Left ventricle myocardium inferior (tissue), 1 donor: ENCODE results near the gene NR1H4. TPM values are rescaled to one million over a fixed set of nuclear protein-coding genes. Genes with fewer than 3 reads are reported as not detected.

ENCODE experiments used
- DNase-seq: peaks from one replicate; pipeline ENCODE4 v3.0.0-alpha.2; 2020
- H3K27ac ChIP-seq: fragments of 200-600 bp; replicated peaks from 2 replicates; pipeline ENCODE4 v1.8.0; 2021
- H3K27me3 ChIP-seq: fragments of 200-600 bp; 2 replicates; pipeline ENCODE4 v1.8.0; 2021; ENCODE audit warnings: low read depth
- H3K36me3 ChIP-seq: fragments of 200-600 bp; 2 replicates; pipeline ENCODE4 v1.8.0; 2021
- H3K4me1 ChIP-seq: fragments of 200-600 bp; 2 replicates; pipeline ENCODE4 v1.8.0; 2021
- H3K4me3 ChIP-seq: fragments of 200-600 bp; 2 replicates; pipeline ENCODE4 v1.8.0; 2021; ENCODE audit warnings: mild to moderate bottlenecking, moderate library complexity
- H3K9me3 ChIP-seq: fragments of 200-600 bp; replicated peaks from 2 replicates; pipeline ENCODE4 v1.8.0; 2021
- intact Hi-C: fragments of 100-400 bp; cut with micrococcal nuclease; formaldehyde crosslinking; loops from one replicate; pipeline ENCODE4 v1.11.0; 2022
- total RNA-seq: library from RNA; stranded (reverse); fragmentation: NEBNext Ultra II Directional; extraction: Animal tissue kit (Norgen Biotek cat#: 25700); gene quantifications from one replicate; pipeline ENCODE4 v1.2.1, GENCODE V29; 2021
- TF ChIP-seq, protein P1 (sequence below): fragments of 200-600 bp; IDR thresholded peaks from 2 replicates; pipeline ENCODE4 v1.8.0; 2021; ENCODE audit warnings: antibody characterized with exemption, mild to moderate bottlenecking, borderline replicate concordance
- donor health status: DM: no; HTN: yes; CAD: no; lungs with severe emphysema.

The NR1H4 gene
- total RNA-seq, 1 donor from 2014 or later, result not detected

DNA sequence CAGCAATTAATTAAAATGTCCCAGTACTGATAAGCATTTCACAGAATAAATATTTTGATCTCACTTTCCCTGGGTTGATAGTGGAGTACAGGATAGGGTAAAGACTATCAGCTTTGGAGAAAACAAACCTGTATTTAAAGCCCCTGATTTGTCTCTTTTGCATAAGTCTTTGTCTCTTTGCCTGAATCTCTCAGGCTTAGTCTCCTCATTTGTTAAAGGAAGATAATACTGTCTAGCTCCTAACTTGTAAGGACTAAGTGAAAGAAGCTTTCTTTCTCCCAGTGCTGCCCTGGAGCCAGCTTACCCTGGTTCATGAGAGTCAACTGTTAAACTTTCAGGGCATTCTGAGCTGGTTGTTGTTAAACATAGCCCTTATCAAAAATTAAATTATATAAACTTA is 5.5 kb upstream of the NR1H4 start:
- H3K27ac ChIP-seq, result no peak overlapping the region
- intact Hi-C loops, result no loop called here
- TF ChIP-seq, protein P1, sequence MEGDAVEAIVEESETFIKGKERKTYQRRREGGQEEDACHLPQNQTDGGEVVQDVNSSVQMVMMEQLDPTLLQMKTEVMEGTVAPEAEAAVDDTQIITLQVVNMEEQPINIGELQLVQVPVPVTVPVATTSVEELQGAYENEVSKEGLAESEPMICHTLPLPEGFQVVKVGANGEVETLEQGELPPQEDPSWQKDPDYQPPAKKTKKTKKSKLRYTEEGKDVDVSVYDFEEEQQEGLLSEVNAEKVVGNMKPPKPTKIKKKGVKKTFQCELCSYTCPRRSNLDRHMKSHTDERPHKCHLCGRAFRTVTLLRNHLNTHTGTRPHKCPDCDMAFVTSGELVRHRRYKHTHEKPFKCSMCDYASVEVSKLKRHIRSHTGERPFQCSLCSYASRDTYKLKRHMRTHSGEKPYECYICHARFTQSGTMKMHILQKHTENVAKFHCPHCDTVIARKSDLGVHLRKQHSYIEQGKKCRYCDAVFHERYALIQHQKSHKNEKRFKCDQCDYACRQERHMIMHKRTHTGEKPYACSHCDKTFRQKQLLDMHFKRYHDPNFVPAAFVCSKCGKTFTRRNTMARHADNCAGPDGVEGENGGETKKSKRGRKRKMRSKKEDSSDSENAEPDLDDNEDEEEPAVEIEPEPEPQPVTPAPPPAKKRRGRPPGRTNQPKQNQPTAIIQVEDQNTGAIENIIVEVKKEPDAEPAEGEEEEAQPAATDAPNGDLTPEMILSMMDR, result no peak
- H3K4me1 ChIP-seq, result no peaks in the 10 kb centered on the region
- no peaks in the 10 kb centered on the region for H3K9me3 ChIP-seq
- no peaks in the 10 kb centered on the region for H3K27me3 ChIP-seq
- no peak for DNase-seq
- no peaks in the 10 kb centered on the region for H3K36me3 ChIP-seq
- H3K4me3 ChIP-seq, result no peak overlapping the region

DNA sequence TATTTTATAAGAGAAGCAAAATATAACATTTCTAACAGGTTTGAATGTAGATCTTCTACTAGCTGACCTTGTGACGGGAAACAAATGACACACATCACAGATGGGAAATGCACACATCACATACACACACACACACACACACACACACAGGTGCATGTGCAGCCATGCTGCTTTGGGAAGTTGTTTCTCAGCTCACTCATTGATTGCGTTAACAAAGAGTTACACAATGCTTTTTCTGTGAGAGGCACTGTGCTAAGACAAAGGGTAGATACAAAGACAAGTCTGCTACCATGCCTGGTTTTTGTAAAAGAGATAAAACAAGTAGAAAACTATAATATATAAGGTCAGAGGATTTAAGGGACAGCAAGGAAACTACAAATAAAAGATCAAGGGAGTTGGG is 1.3 kb upstream of the NR1H4 start:
- H3K27me3 ChIP-seq, result peaks cover 10% of the 10 kb centered on the region
- no peaks in the 10 kb centered on the region for H3K9me3 ChIP-seq
- TF ChIP-seq, protein P1, result no peak
- no peak for DNase-seq
- H3K36me3 ChIP-seq, result no peaks in the 10 kb centered on the region
- no peak overlapping the region for H3K4me3 ChIP-seq
- intact Hi-C loops, result no loop called here
- no peak overlapping the region for H3K27ac ChIP-seq
- H3K4me1 ChIP-seq, result no peaks in the 10 kb centered on the region

DNA sequence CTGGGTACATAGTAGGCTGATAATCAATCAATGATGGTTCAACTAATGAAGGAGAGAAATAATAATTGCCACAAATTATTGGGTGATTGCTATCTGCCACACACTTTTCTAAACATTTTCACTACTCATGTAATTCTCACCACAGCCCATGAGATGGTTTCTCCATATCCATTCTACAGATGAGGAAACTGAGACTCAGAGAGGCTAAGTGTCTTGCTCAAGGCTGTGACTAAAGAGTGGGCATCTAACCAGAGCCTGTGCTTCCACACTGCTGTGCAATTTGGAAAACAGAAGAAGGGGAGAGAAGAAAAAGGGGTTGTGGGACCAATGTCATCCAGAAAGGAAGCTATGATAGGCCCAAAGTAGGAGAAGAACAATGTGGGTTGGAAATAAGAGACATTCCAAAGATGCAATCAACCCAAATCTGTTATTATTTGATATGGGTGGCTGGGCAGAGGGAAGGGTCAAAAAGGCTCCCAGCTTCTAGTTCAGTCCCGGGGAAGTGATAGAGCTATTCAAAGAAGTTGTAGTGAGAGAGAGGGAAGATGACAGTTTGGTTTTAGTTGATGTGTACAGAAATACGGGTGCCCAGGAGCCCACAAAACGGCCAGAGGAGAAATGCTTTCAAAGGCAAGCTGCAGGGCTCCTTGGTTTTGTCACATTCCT is 483 bp upstream of the NR1H4 start:
- intact Hi-C loops, result no loop called here

DNA sequence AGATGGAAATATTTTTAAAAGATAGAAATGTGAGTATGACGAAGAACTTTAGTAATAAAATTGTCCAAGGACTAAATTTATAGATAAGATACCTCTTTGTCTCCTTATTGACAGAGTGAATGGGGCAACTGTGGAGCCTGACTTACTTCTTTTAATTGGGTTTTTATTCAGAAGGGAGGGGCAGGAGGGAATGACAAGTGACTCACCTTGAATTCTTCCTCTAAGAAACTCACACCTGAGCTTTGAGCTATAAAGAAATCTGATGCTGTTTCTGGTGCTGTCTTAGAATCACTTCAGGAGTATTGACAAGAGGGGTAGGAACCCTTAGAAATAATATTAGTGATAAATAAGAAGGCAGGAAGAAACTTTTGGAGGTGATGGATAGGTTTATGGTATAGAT is 951 bp downstream of the NR1H4 start:
- Histone ChIP-seq H3K27ac (no peak overlapping the region), H3K27me3 (peaks cover 10% of the 10 kb centered on the region), H3K4me1 (no peaks in the 10 kb centered on the region), H3K9me3 (no peaks in the 10 kb centered on the region), H3K4me3 (no peak overlapping the region), H3K36me3 (no peaks in the 10 kb centered on the region)
- intact Hi-C loops, result no loop called here
- TF ChIP-seq, protein P1, result no peak
- DNase-seq, result no peak

More for the DNA sequence above, 483 bp upstream of the NR1H4 start:
- Histone ChIP-seq H3K36me3 (no peaks in the 10 kb centered on the region), H3K27me3 (peaks cover 10% of the 10 kb centered on the region), H3K4me1 (no peaks in the 10 kb centered on the region), H3K4me3 (no peak overlapping the region), H3K9me3 (no peaks in the 10 kb centered on the region), H3K27ac (no peak overlapping the region)
- TF ChIP-seq, protein P1, result no peak
- no peak for DNase-seq

DNA sequence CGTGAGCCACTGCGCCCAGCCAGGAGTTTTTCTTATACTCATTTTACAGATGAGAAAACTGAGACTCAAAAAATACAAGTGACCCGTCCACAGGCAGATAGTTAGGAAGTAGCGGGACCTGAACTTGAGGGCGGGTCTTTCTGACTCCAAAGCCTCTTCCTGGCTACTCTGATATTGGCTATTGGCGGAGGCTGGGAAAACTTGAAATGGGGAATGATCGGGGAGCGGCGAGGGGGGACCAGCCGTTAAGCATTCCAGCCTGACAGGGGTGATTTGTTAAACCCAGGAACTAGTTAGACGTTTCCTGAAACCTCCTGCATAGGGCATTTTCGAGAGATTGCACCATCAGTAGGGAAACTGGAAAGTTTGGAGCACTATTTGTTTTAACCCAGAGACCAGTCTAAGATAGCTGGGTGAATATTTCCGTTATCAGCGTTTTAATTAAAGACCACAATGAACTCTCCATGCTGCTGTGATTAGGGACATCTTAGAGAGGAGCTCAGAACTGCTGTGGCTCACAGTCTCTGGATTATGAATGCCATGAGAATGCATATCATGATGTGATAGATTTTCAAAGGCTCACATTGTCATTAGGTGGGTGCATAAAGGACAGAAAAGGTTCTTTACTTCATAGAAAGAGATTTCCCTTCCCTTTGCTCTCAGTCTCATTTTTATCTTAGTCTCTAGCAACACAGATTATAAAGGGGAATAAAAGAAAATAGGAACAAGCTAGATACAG is 2.5 kb downstream of the NR1H4 start:
- H3K9me3 ChIP-seq, result no peaks in the 10 kb centered on the region
- DNase-seq, result no peak
- H3K27me3 ChIP-seq, result peaks cover 10% of the 10 kb centered on the region
- intact Hi-C loops, result no loop called here
- H3K4me1 ChIP-seq, result no peaks in the 10 kb centered on the region
- no peak overlapping the region for H3K4me3 ChIP-seq
- no peak overlapping the region for H3K27ac ChIP-seq
- TF ChIP-seq, protein P1, result no peak
- H3K36me3 ChIP-seq, result no peaks in the 10 kb centered on the region
